ENCODE measurements around the gene RGR. TPM values are rescaled to one million over a fixed set of nuclear protein-coding genes. Genes with fewer than 3 reads are reported as not detected.

Gene RGR
- total RNA-seq, 1 experiment from 2014 or later, result not detected

DNA sequence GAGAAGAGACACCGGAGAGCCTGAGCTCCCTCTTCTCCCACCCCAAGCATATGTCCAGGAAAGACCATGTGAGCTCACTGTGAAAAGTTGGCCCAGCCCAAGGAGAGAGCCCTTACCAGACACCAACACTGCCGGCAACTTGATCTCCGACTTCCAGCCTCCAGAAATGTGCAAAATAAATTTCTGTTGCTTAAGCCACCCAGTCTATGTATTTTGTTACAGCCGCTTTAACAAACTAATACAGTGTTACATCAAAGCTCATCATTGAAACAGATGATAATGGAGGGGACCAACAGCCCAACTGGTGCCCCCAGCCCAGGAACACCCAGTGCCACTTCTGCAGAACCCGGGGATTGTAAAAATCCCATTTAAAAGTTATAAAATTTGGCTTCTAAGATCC lies 18.9 kb downstream of the RGR start (continued):
- TF ChIP-seq, protein P1, sequence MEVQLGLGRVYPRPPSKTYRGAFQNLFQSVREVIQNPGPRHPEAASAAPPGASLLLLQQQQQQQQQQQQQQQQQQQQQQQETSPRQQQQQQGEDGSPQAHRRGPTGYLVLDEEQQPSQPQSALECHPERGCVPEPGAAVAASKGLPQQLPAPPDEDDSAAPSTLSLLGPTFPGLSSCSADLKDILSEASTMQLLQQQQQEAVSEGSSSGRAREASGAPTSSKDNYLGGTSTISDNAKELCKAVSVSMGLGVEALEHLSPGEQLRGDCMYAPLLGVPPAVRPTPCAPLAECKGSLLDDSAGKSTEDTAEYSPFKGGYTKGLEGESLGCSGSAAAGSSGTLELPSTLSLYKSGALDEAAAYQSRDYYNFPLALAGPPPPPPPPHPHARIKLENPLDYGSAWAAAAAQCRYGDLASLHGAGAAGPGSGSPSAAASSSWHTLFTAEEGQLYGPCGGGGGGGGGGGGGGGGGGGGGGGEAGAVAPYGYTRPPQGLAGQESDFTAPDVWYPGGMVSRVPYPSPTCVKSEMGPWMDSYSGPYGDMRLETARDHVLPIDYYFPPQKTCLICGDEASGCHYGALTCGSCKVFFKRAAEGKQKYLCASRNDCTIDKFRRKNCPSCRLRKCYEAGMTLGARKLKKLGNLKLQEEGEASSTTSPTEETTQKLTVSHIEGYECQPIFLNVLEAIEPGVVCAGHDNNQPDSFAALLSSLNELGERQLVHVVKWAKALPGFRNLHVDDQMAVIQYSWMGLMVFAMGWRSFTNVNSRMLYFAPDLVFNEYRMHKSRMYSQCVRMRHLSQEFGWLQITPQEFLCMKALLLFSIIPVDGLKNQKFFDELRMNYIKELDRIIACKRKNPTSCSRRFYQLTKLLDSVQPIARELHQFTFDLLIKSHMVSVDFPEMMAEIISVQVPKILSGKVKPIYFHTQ (CRISPR knock-in tag; IDR thresholded peaks at IDR 0.05), result no peak

DNA sequence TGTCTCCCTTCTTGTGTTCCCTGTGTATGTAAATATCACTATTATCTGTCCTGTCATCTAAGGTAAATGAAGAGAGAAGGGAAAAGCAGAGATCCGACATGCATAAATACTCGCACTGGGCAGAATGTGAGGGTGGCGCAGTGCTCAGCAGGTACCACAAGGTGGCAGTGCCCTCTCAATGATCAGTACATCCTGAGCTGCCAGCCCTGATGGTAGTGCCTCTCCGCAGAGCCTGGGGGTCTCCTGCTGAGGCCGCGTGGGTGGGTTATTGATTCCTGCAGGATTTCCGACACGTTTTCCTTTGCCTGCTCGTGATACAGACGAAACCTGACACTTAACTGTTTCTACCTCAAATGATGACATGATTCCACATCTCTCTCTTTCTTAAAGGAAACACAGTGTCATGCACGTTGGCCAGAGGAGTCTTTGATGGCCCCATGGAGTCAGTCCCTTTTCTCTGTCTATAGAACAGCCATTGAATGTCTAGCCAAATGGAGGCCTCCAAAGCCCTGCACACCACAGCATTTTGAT lies 19.8 kb downstream of the RGR start:
- no peak for TF ChIP-seq ZNF423 (CRISPR knock-in tag; IDR thresholded peaks at IDR 0.05)
- peak; percentile 51; the same call in 1 of the 2 replicates for TF ChIP-seq ZNF121 (CRISPR knock-in tag; IDR thresholded peaks at IDR 0.05)
- TF ChIP-seq, protein P2, sequence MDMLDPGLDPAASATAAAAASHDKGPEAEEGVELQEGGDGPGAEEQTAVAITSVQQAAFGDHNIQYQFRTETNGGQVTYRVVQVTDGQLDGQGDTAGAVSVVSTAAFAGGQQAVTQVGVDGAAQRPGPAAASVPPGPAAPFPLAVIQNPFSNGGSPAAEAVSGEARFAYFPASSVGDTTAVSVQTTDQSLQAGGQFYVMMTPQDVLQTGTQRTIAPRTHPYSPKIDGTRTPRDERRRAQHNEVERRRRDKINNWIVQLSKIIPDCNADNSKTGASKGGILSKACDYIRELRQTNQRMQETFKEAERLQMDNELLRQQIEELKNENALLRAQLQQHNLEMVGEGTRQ (CRISPR knock-in tag; IDR thresholded peaks at IDR 0.05), result no peak
- TF ChIP-seq, protein P3, sequence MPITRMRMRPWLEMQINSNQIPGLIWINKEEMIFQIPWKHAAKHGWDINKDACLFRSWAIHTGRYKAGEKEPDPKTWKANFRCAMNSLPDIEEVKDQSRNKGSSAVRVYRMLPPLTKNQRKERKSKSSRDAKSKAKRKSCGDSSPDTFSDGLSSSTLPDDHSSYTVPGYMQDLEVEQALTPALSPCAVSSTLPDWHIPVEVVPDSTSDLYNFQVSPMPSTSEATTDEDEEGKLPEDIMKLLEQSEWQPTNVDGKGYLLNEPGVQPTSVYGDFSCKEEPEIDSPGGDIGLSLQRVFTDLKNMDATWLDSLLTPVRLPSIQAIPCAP (CRISPR knock-in tag; IDR thresholded peaks at IDR 0.05), result no peak
- TF ChIP-seq, protein P4, sequence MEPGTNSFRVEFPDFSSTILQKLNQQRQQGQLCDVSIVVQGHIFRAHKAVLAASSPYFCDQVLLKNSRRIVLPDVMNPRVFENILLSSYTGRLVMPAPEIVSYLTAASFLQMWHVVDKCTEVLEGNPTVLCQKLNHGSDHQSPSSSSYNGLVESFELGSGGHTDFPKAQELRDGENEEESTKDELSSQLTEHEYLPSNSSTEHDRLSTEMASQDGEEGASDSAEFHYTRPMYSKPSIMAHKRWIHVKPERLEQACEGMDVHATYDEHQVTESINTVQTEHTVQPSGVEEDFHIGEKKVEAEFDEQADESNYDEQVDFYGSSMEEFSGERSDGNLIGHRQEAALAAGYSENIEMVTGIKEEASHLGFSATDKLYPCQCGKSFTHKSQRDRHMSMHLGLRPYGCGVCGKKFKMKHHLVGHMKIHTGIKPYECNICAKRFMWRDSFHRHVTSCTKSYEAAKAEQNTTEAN (CRISPR knock-in tag; IDR thresholded peaks at IDR 0.05), result no peak
- TF ChIP-seq, protein P5, sequence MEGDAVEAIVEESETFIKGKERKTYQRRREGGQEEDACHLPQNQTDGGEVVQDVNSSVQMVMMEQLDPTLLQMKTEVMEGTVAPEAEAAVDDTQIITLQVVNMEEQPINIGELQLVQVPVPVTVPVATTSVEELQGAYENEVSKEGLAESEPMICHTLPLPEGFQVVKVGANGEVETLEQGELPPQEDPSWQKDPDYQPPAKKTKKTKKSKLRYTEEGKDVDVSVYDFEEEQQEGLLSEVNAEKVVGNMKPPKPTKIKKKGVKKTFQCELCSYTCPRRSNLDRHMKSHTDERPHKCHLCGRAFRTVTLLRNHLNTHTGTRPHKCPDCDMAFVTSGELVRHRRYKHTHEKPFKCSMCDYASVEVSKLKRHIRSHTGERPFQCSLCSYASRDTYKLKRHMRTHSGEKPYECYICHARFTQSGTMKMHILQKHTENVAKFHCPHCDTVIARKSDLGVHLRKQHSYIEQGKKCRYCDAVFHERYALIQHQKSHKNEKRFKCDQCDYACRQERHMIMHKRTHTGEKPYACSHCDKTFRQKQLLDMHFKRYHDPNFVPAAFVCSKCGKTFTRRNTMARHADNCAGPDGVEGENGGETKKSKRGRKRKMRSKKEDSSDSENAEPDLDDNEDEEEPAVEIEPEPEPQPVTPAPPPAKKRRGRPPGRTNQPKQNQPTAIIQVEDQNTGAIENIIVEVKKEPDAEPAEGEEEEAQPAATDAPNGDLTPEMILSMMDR (IDR thresholded peaks at IDR 0.05), result peak; percentile 78
- TF ChIP-seq ZNF263 (CRISPR knock-in tag; IDR thresholded peaks at IDR 0.05; ENCODE audit: low read depth), result no peak
- TF ChIP-seq CREM (CRISPR knock-in tag; IDR thresholded peaks at IDR 0.05), result no peak
- TF ChIP-seq, protein P1 (CRISPR knock-in tag; IDR thresholded peaks at IDR 0.05), result no peak
- no peak for TF ChIP-seq TP53 (CRISPR knock-in tag; IDR thresholded peaks at IDR 0.05)
- TF ChIP-seq, protein P6, sequence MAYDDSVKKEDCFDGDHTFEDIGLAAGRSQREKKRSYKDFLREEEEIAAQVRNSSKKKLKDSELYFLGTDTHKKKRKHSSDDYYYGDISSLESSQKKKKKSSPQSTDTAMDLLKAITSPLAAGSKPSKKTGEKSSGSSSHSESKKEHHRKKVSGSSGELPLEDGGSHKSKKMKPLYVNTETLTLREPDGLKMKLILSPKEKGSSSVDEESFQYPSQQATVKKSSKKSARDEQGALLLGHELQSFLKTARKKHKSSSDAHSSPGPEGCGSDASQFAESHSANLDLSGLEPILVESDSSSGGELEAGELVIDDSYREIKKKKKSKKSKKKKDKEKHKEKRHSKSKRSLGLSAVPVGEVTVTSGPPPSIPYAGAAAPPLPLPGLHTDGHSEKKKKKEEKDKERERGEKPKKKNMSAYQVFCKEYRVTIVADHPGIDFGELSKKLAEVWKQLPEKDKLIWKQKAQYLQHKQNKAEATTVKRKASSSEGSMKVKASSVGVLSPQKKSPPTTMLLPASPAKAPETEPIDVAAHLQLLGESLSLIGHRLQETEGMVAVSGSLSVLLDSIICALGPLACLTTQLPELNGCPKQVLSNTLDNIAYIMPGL (CRISPR knock-in tag; IDR thresholded peaks at IDR 0.05), result no peak
- peaks cover 13% of the 10 kb centered on the region for H3K4me1 Mint-ChIP-seq
- no peaks in the 10 kb centered on the region for H3K36me3 Mint-ChIP-seq
- no peaks in the 10 kb centered on the region for H3K9me3 Mint-ChIP-seq
- DNase-seq (ENCODE audit: low spot score) (peak; percentile 84), ATAC-seq (peak; percentile 95)
- H3K27me3 Mint-ChIP-seq (ENCODE audit: low read depth), result peaks cover 10% of the 10 kb centered on the region
- CTCF ChIA-PET, result interaction anchor here (0.5 to 7.0 kb wide), 18 partner anchors 9 to 591 kb away, joined by 3 to 261 read pairs (median 4); partner anchors contain the start of gene CCSER2
- POLR2A ChIA-PET, result no interaction called here
- H3K27ac Mint-ChIP-seq, result no peak overlapping the region
- no peak overlapping the region for H3K4me3 Mint-ChIP-seq

Measured in WTC11 (cell line).